Activated T-helper 1 cell treated with anti-CD3 and anti-CD28 coated beads, Interleukin-2, amount 50 U/mL, for 16 hours (primary cell): Measurements from ENCODE around the gene CCL26.

Experiments used
- DNase-seq, 2 donors: peaks; one replicate each; pipeline ENCODE4 v3.0.0-alpha.2; 2020; ENCODE audit warnings: low read depth in 1 of 2, low spot score in 1 of 2

The CCL26 gene

GRCh38 chr7:75772081-75773077 lies at the start of gene CCL26:
Gene CCL26 (minus strand): TSS chr7:75772211. CDS start chr7:75772176, 35 bp downstream.
- DNase-seq, result no peak

GRCh38 chr7:75820688-75821087 lies 48.7 kb upstream of the CCL26 start:
- DNase-seq, result no peak

DNA sequence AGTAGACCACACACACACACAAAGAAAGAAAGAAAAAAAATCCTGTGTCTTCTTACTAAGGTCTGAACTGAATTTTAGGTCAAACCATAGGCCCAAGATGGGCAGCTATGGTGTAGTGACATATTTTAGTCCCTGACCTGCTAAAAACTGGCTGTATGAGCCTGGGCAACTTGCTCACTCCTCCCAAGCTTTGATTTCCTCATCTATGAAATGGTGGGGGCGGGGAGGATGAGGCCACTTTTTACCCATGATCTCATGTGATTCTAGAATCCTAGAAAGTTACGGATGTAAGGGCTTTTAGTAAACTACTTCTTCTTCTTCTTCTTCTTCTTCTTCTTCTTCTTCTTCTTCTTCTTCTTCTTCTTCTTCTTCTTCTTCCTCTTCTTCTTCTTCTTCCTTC lies 47.7 kb upstream of the CCL26 start:
- no peak for DNase-seq

- DNase-seq, result no peak
Measured at GRCh38 chr7:75818472-75818871, 46.5 kb upstream of the CCL26 start.

GRCh38 chr7:75817116-75817515 lies 45.1 kb upstream of the CCL26 start:
- DNase-seq, result no peak

GRCh38 chr7:75815418-75816064 lies 43.5 kb upstream of the CCL26 start:
- DNase-seq, result no peak

DNA sequence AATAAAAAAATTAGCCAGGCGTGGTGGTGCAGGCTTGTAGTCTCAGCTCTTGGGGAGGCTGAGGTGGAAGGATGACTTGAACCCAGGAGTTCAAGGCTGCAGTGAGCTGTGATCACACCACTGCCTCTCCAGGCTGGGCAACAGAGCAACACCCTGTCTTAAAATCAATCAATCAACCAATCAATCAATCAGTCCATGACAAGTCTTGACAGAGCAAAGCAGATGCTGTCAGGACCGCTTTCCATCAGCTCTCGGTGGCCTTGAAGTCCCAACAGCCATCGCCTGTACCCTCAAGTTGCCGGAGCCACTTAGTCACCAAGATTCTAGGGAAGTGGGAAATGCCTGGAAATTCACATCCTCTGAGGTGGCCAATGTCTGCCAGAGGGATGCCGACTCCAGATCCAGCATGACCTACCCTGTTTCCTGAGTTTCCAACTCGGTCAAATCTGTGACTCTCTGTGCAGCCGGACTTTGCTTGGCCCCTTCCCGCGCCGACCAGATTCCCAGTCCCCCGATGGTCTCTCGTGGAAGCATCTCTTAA lies 42.5 kb upstream of the CCL26 start:
- DNase-seq, result no peak

DNA sequence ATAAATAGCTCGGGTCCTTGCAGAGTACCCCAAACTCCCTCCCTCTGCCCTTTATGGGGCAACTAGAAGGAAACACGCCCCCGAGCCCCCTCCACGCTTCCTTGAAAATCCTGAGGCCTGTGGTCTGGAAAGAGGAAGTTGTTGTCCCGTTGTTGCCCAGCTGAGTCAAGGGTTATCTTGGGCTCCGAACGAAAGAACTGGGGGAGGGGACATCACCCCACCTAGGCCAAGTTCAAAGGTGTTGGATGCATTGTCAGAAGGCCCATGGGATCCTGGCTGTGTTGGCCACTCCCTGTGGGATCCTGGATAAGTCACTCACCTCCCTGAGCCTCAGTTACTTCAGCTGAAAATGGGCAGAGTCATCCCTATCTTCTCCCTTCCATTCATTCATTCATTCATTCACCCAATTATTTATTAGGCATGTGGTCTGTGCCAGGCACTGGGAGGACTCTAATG lies 41.8 kb upstream of the CCL26 start, which contains the start of gene CCL24:
TSS of gene CCL24 (minus strand) at position 26 of the 456 bp plus-strand sequence. CDS start 91 bp downstream, outside the sequence.
- DNase-seq, result no peak

DNA sequence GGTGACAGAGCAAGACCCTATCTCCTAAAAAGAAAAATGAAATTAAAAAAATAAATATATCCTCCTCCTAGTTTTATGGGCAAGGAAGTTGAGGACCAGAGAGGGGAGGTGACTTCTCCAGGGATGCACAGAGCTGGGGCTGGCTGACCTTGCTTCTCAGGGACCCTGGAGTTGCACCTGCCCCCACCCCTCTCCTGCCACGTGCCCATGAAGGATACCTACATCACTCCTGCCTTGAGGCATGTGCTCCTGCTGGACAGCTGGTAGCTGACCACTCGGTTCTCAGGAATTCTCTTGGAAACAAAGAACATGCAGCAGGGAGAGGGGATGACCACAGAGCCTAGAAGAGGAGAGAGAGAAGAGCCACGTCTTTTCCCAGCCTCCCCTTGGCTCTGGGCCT lies 41.1 kb upstream of the CCL26 start:
- no peak for DNase-seq

DNA sequence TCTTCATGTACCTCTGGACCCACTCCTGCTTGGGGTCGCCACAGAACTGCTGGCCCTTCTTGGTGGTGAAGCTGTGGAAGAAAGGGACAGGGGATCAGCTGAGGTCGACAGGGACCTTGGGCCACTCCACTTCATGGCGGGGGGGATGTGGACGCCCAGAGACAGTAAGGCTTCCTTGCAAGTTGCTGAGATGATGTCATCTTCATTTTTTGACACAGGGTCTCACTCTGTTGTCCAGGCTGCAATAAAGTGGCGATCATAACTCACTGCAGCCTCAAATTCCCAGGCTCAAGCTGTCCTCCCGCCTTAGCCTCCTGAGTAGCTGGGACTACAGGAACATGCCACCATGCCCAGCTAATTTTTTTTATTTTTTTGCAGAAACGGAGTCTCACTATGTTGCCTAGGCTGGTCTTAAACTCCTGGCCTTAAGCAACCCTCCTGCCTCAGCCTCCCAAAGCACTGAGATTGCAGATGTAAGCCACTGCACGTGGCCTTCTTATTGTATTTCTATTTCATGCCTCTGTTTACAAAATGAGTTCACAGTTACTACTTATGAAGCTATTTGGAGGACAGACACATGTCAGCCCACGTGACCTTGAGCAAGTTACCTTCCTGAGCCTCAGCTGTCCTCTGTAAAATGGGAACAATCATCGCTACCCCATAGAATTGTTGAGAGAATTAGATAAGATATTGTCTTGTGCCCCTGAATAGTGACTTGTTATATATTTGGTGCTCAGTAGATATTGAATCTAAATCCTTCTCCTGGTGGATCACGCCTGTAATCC lies 40.1 kb upstream of the CCL26 start:
- DNase-seq, result no peak

- DNase-seq, result no peak
Measured at GRCh38 chr7:75809396-75809795, 37.4 kb upstream of the CCL26 start.

DNA sequence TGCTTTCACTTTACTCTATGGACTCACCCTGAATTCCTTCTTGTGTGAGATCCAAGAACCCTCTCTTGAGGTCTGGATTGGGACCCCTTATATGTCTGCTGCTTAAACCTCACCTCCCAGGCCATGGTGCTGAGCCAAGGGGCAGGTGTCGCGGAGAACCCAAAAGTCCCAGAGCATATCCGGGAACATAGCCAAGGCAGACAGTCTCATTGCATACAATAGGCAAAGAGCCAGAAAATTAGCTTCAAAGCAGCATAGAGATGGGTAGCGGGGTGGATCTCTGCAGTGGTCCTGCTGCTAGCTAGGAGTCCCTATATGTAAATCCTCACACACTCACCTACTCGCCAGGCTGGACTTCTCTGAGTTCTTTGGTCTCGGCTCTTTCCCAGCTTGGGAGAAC lies 36.1 kb upstream of the CCL26 start:
- no peak for DNase-seq

DNA sequence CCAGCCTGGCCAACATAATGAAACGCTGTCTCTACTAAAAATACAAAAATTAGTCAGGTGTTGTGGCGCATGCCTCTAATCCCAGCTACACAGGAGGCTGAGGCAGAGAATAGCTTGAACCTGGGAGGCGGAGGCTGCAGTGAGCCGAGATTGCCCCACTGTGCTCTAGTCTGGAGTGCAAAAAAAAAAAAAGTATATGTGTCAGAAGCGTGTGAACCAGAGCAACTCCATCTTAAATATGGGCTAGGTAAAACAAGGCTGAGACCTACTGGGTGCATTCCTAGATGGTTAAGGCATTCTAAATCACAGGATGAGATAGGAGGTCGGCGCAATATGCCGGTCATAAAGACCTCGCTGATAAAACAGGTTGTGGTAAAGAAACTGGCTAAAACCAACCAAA lies 35.4 kb upstream of the CCL26 start:
- no peak for DNase-seq

- no peak for DNase-seq
Measured at GRCh38 chr7:75806560-75807307, 34.7 kb upstream of the CCL26 start.

DNA sequence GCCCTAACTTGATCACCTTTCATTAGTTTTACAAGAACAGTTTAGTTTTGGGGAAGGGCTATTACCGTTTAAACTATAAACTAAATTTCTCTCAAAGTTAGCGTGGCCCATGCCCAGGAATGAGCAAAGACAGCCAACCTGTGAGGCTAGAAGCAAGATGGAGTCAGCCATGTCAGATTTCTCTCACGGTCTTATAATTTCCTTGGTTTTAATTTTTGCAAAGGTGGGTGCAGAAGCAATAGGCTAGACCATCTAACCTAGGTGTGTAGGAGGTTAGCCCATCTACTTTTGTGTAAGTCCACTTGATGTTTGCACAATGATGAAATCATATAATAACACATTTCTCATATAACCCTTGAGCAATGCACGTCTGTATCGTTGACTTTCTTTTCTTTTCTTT lies 32.7 kb upstream of the CCL26 start:
- DNase-seq, result no peak

GRCh38 chr7:75804004-75804403 lies 32.0 kb upstream of the CCL26 start:
- no peak for DNase-seq

DNA sequence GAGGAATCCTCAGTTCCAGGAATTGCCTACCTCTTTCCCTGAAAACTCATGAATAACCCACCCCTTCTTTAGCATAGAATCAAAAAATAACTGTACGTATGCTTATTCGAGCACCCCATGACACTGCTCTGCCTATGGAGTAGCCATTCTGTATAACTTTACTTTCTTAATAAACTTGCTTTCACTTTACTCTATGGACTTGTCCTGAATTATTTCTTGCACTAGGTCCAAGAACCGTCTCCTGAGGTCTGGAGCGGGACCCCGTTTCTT lies 30.5 kb upstream of the CCL26 start:
- no peak for DNase-seq

DNA sequence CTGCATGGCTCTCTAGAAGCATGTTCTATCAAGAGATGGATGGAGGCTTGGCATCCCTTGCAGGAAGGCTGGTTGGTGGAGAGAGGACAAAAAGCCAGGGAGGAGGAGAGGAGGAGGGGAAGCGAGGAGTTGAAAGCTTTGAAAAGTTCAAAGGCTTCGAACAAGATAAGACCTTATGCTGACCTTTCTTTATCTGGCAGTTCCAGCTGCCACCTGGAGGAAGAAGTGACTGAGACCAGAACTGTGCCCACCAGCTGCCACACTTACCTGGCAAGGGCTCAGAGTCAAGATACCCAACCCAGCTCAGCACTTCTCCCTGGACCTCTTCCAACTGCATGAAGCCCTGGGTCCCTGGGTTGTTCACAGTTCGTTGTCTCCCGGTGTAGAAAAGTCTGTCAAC lies 26.8 kb upstream of the CCL26 start:
- no peak for DNase-seq

DNA sequence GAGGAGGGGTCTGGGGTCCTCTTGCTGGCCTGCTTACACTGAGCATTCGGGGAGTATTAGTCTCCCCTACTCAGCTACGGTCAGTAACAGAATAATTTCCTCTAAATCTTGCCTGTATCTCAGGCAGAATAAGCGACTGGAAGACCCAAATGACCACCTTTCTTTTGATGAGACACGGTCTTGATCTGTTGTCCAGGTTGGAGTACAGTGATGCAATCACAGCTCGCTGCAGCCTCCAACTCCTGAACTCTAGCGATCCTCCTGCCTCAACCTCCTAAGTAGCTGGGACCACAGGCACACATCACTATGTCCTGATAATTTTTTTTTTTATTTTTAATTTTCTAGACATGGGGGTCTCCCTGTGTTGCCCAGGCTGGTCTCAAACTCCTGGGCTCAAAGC lies 24.4 kb upstream of the CCL26 start:
- DNase-seq, result no peak

DNA sequence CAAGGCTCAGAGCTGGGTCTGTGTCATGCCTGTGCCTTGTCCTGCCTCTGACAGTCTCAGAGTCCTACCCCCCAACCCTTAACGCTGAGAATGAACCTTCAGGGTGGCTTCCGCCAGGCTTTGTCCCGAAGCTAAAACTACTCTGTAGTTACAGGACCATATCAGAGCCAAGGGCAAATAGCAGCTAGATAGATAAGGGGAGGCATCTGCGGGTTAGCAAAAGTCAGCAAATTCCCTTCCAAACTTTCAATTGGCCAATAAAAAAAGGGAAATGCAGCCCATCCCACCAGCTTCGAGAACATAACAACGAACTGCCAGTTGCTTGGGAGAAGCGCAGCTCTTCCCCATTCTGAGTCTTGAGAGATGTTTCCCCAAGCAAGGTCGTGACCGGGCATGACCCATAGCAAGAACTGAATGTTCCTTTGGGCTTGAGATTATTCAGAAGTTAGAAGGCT lies 23.8 kb upstream of the CCL26 start:
- no peak for DNase-seq

DNA sequence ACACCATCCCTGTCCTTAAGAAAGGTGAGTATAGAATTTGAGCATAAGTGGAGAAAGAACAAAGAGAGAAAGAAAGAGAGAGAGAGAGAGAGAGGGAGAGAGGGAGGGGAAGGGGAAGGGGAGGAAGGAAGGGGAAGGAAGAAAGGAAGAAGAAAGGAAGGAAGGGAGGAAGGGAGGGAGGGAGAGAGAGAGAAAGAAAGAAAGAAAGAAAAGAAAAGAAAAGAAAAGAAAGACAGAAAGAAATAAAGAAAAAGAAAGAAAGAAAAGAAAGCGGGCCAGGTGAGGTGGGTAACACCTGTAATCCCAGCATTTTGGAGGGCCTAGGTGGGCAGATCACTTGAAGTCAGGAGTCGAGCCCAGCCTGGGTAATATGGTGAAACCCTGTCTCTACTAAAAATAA lies 21.7 kb upstream of the CCL26 start:
- DNase-seq, result no peak
